IPS-18c (cell line): ENCODE data around the gene GOLPH3L.
"Not testable (repeated sequence)": the region's sequence is repeated elsewhere in the genome, so short reads cannot be mapped to it uniquely, and the experiment has no call there.

ENCODE experiments used
- H3K4me3 ChIP-seq: 2 replicates; pipeline ENCODE4 v1.7.0; 2013; ENCODE audit warnings: low read depth, mild to moderate bottlenecking, low read length, moderate library complexity; ENCODE audit not compliant: insufficient read depth
- H3K9me3 ChIP-seq: one replicate; pipeline ENCODE4 v1.6.1; 2013; ENCODE audit warnings: mild to moderate bottlenecking, low read length, moderate library complexity; ENCODE audit not compliant: control insufficient read depth, insufficient read depth

Gene GOLPH3L

DNA sequence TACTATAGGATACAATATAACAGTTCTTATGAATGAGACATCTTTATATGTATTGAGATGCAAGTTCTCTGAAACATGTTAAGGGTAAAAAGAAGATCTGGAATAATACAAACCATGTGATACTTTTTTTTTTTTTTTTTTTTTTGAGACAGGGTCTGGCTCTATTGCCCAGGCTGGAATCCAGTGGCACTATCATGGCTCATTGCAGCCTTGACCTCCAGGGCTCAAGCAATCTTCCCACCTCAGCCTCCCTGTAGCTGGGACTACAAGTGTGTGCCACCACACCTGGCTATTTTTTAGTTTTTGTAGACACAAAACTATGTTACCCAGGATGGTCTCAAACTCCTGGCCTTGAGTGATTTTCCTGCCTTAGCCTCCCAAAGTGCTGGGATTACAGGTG is 95.4 kb downstream of the GOLPH3L start:
- Histone ChIP-seq H3K4me3 (no peak overlapping the region), H3K9me3 (no peaks in the 10 kb centered on the region)

DNA sequence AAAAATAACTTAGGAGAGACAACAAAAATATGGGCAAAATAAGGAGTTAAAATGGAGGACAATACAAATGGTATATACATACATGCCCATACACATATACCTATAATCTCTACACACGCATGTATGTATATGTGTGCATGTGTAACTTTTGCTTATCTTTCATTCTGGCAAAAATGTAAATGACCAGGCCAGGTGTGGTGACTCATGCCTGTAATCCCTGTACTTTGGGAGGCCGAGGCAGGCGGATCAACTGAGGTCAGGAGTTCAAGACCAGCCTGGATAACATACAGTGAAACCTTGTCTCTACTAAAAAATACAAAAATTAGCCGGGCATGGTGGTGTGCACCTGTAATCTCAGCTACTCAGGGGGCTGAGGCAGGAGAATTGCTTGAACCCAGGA is 98.6 kb downstream of the GOLPH3L start:
- H3K4me3 ChIP-seq, H3K9me3 ChIP-seq: not testable (repeated sequence)

DNA sequence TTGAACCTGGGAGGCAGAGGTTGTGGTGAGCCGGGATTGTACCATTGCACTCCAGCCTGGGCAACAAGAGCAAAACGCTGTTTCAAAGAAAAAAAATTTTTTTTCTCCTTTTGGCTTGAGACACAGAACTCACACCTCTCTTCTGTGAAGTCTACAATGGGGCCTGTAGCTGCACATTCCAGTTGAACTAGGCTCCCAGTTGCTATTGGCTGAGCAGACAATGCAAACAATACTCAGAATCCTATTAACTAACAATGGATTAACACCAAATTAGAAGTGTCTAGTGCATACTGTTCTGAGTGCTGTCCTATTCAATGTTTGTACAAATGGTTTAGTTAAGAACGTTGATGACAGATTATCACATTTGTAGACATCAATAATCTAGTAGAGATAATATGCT is 100.0 kb downstream of the GOLPH3L start:
- Histone ChIP-seq H3K9me3 (no peaks in the 10 kb centered on the region), H3K4me3 (no peak overlapping the region)
